PC-3 (cell line): ENCODE results near the gene FAM222A. TPM values are rescaled to one million over a fixed set of nuclear protein-coding genes. Genes with fewer than 3 reads are reported as not detected.

Experiments
- ATAC-seq: fragments of 200-7000 bp; cut with Tn5 transposase; 2 replicates; pipeline ENCODE4 v1.9.1; 2020; ENCODE audit warnings: mild to moderate bottlenecking, moderate library complexity
- BruUV-seq: library from RNA; stranded (reverse); fragments of 400-500 nt; replicated peaks from 2 replicates; lab custom pipeline; 2021; lab: Mats Ljungman, UMichigan
- CTCF ChIA-PET: fragments of 300-600 bp; sonication (Branson Sonifier 250); formaldehyde crosslinking; loops from one replicate; lab custom pipeline; 2022; ENCODE audit warnings: antibody characterized with exemption; lab: Charles Lee
- POLR2A ChIA-PET: fragments of 300-600 bp; sonication (Branson Sonifier 250); formaldehyde crosslinking; loops from one replicate; lab custom pipeline; 2022; ENCODE audit warnings: antibody characterized with exemption; ENCODE audit not compliant: unreplicated experiment; lab: Charles Lee
- DNase-seq: peaks from one replicate; pipeline ENCODE4 v3.0.0-alpha.2; 2015
- H2AFZ ChIP-seq: fragments of 300-600 bp; sonication (generic); 2 replicates; pipeline ENCODE4 v1.6.0; 2016; ENCODE audit warnings: antibody characterized with exemption, low read length
- H3F3A ChIP-seq: fragments of 300-600 bp; sonication (generic); one replicate; pipeline ENCODE4 v1.6.0; 2017; ENCODE audit warnings: antibody characterized with exemption, low read length, control low read depth, mild to moderate bottlenecking; ENCODE audit not compliant: unreplicated experiment
- H3K27ac ChIP-seq: fragments of 300-600 bp; sonication (generic); 2 replicates; pipeline ENCODE4 v1.5.1; 2016; ENCODE audit warnings: mild to moderate bottlenecking, low read length
- H3K27me3 ChIP-seq: fragments of 300-600 bp; sonication (generic); 2 replicates; pipeline ENCODE4 v1.6.1; 2016; ENCODE audit warnings: low read length, mixed read lengths
- H3K36me3 ChIP-seq: fragments of 300-600 bp; sonication (generic); 2 replicates; pipeline ENCODE4 v1.6.1; 2016; ENCODE audit warnings: low read depth, mixed run types, low read length, mixed read lengths
- H3K4me1 ChIP-seq: fragments of 300-600 bp; sonication (generic); 2 replicates; pipeline ENCODE4 v1.5.1; 2016; ENCODE audit warnings: low read length; ENCODE audit not compliant: insufficient read depth
- H3K4me2 ChIP-seq: fragments of 300-600 bp; sonication (generic); 2 replicates; pipeline ENCODE4 v1.6.0; 2016; ENCODE audit warnings: low read length
- H3K4me3 ChIP-seq: fragments of 300-600 bp; sonication (generic); 2 replicates; pipeline ENCODE4 v1.5.1; 2016; ENCODE audit warnings: mild to moderate bottlenecking, low read length, mixed read lengths
- H3K79me2 ChIP-seq: fragments of 300-600 bp; sonication (generic); 2 replicates; pipeline ENCODE4 v1.6.1; 2017; ENCODE audit warnings: low read length, mixed read lengths
- H3K9ac ChIP-seq: fragments of 300-600 bp; sonication (generic); 2 replicates; pipeline ENCODE4 v1.6.0; 2016; ENCODE audit warnings: mild to moderate bottlenecking, low read length
- H3K9me2 ChIP-seq: fragments of 300-600 bp; sonication (generic); replicated peaks from 2 replicates; pipeline ENCODE4 v1.6.1; 2016; ENCODE audit warnings: mixed run types, low read length, mixed read lengths
- H3K9me3 ChIP-seq: fragments of 300-600 bp; sonication (generic); 2 replicates; pipeline ENCODE4 v1.6.1; 2016; ENCODE audit warnings: low read length, mixed read lengths
- H4K20me1 ChIP-seq: fragments of 300-600 bp; sonication (generic); 2 replicates; pipeline ENCODE4 v1.6.1; 2016; ENCODE audit warnings: low read length, mixed read lengths
- CTCF ChIP-seq: fragments of 300-600 bp; sonication (generic); conservative IDR thresholded peaks from 2 replicates; pipeline ENCODE4 v1.5.1; 2017; ENCODE audit warnings: antibody characterized with exemption, low read depth, mild to moderate bottlenecking, low read length
- EZH2 ChIP-seq: fragments of 300-600 bp; sonication (generic); IDR thresholded peaks from one replicate; pipeline ENCODE4 v1.6.1; 2017; ENCODE audit warnings: antibody characterized with exemption, mild to moderate bottlenecking, low read length; ENCODE audit not compliant: unreplicated experiment
- EZH2phosphoT487 ChIP-seq: fragments of 300-600 bp; sonication (generic); IDR thresholded peaks from 2 replicates; pipeline ENCODE4 v1.6.1; 2018; ENCODE audit warnings: mild to moderate bottlenecking, antibody characterized with exemption, low read length, borderline replicate concordance
- intact Hi-C: fragments of 100-400 bp; cut with micrococcal nuclease; formaldehyde crosslinking; loops from 2 replicates; pipeline ENCODE4 v1.9.0; 2023
- total RNA-seq: library from RNA; depleted of rRNA; stranded (reverse); fragments of >200 nt; gene quantifications from 2 replicates; pipeline ENCODE4 v1.2.3, GENCODE V29; 2014

The FAM222A gene
- total RNA-seq, 1 experiment from 2014 or later: 11.7 TPM

GRCh38 chr12:109679501-109680263 is 33.9 kb upstream of the FAM222A start:
- BruUV-seq: no TSS peak
- no peaks in the 10 kb centered on the region for H3K36me3 ChIP-seq
- no peak overlapping the region for H3K9ac ChIP-seq
- no peaks in the 10 kb centered on the region for H3K27me3 ChIP-seq
- H3K27ac ChIP-seq: no peak overlapping the region
- no peaks in the 10 kb centered on the region for H3K9me3 ChIP-seq
- CTCF ChIA-PET: no interaction called here
- H3K9me2 ChIP-seq: no peaks in the 10 kb centered on the region
- H3K4me1 ChIP-seq: peaks cover 18% of the 10 kb centered on the region
- H4K20me1 ChIP-seq: no peaks in the 10 kb centered on the region
- H2AFZ ChIP-seq: no peak overlapping the region
- intact Hi-C loops: no loop called here
- no peak overlapping the region for H3K4me3 ChIP-seq
- ATAC-seq (no peak), DNase-seq (no peak)
- TF ChIP-seq EZH2phosphoT487 (no peak), CTCF (no peak), EZH2 (no peak)
- POLR2A ChIA-PET: no interaction called here
- no peak overlapping the region for H3K4me2 ChIP-seq
- no peaks in the 10 kb centered on the region for H3F3A ChIP-seq
- H3K79me2 ChIP-seq: no peaks in the 10 kb centered on the region

GRCh38 chr12:109680264-109681005 is 33.2 kb upstream of the FAM222A start:
- Histone ChIP-seq H2AFZ (no peak overlapping the region), H3K79me2 (no peaks in the 10 kb centered on the region), H3K9me2 (no peaks in the 10 kb centered on the region), H3K36me3 (no peaks in the 10 kb centered on the region), H3K27me3 (no peaks in the 10 kb centered on the region), H3K9ac (no peak overlapping the region), H3K4me3 (no peak overlapping the region), H4K20me1 (no peaks in the 10 kb centered on the region), H3K9me3 (no peaks in the 10 kb centered on the region), H3F3A (no peaks in the 10 kb centered on the region), H3K4me1 (peaks cover 18% of the 10 kb centered on the region), H3K4me2 (no peak overlapping the region), H3K27ac (no peak overlapping the region)
- CTCF ChIA-PET: interaction anchor here (0.6 kb wide), 1 partner anchor 92 kb away, joined by 4 read pairs; no protein-coding TSS in a partner anchor
- no peak for TF ChIP-seq EZH2
- TF ChIP-seq EZH2phosphoT487: no peak
- no peak for TF ChIP-seq CTCF
- ATAC-seq (no peak), DNase-seq (peak; percentile 45)
- intact Hi-C loops: no loop called here
- POLR2A ChIA-PET: no interaction called here
- no TSS peak for BruUV-seq
